Fibroblast of peridontal ligament (primary cell): Measurements from ENCODE around the gene TPST1.
"Not testable (repeated sequence)": the region's sequence is repeated elsewhere in the genome, so short reads cannot be mapped to it uniquely, and the experiment has no call there.

Experiments
- DNase-seq: peaks from one replicate; pipeline ENCODE4 v3.0.0-alpha.2; 2010; ENCODE audit errors: extremely low read depth

Gene TPST1

GRCh38 chr7:66283003-66283920 is 78.1 kb downstream of the TPST1 start:
- peak; percentile 85 for DNase-seq

DNA sequence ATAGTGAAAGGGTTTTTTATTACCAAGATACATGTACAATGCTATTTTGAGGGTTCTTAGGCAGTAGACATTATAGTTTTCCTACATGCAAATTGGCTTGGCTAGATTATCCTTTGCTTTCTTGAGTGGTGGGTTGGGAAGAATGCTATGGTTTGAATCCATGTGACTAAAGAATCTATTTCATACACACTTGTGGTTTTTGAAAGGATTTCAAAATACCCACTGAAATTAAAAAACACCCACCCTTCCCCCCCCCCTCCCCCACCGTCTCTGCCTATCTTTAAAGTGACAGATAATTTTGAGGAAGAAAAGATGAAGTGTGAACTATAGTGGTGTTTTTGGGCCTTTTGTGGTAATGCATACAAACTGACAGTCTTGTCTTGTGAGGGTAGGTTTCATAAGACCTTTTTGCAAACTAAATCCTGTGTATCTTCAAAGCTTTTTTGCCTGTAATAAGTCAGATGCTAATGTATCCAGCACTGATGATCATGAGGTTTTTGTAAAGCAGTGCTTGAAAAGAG is 90.9 kb downstream of the TPST1 start:
- DNase-seq: peak; percentile 96

- DNase-seq: peak; percentile 91
Observed at GRCh38 chr7:66296557-66296956, 91.4 kb downstream of the TPST1 start.

GRCh38 chr7:66297579-66297978 is 92.4 kb downstream of the TPST1 start:
- DNase-seq: no peak

DNA sequence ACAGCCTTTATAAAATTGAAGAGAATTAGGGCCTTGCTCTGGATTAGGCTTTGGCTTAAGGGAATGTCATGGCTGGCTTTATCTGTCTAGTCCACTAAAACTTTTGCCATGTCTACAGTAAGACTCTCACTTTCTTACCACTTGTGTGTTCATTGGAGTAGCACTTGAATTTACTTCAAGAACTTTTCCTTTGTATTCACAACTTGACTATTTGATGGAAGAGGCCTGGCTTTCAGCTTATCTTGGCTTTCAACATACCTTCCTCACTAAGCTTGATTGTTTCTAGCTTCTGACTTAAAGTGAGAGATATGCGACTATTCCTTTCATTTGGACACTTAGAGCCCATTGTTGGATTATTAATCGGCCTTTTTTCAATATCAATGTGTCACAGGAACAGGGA is 96.1 kb downstream of the TPST1 start:
- DNase-seq: no peak

DNA sequence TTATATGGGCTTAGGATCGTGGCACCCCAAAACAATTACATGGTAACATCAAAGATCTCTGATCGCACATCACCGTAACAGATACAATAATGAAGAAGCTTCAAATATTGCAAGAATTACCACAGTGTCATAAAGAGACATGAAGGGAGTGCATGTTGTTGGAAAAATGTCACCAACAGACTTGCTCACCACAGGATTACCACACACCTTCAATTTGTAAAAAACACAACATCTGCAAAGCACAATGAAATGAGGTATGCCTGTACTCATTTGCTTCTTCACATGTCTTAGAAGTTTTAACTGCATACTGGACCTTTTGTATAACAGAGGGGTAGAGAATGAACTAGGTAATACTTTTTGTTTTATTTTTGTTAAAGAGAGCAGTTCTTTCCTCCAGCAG is 96.6 kb downstream of the TPST1 start:
- DNase-seq: no peak

DNA sequence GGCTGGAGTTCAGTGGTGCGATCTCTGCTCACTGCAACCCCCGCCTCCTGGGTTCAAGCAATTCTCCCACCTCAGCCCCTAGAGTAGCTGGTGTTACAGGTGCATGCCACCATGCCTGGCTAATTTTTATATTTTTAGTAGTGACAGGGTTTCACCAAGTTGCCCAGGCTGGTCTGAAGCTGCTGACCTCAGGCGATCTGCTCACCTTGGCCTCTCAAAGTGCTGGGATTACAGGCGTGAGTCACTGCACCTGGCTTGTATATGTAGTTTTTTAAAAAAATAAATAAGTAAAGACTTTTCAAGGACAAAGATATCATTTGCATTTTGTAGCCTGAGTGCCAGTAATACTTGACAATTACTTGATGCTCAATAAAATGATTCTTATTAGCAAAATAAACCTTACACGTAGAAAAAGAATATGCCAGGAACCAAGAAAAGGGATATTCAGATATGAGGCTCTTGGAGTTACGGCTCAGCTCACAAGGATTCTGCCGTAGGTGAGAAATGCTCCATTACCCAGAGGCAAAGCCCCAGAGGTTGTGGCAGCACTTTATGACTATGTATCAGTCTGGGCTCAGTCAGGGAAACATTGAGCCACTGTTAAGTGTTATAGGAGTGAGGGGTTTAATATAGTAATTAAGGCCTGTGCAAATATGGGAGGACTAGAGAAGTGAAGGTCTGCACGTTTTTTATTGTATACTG is 98.5 kb downstream of the TPST1 start:
- DNase-seq: no peak

DNA sequence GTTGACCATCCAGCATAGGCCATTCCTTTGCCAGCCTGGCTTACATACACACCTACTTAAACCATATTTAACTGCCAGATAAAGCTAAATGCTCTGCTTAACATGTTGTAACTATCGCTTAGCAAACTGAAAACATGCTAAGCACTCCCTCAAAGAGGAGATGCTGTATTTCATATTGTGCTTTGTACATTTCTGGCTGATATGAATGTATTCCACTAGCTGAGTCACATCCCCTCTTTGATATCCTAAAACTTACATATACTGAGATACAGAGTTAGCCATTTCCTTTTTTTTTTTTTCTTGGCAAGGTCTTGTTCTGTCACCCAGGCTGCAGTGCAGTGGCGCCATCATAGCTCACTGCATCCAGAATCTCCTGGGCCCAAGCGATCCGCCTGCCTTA is 99.4 kb downstream of the TPST1 start:
- DNase-seq: no peak

GRCh38 chr7:66306243-66306642 is 101.1 kb downstream of the TPST1 start:
- DNase-seq: no peak

DNA sequence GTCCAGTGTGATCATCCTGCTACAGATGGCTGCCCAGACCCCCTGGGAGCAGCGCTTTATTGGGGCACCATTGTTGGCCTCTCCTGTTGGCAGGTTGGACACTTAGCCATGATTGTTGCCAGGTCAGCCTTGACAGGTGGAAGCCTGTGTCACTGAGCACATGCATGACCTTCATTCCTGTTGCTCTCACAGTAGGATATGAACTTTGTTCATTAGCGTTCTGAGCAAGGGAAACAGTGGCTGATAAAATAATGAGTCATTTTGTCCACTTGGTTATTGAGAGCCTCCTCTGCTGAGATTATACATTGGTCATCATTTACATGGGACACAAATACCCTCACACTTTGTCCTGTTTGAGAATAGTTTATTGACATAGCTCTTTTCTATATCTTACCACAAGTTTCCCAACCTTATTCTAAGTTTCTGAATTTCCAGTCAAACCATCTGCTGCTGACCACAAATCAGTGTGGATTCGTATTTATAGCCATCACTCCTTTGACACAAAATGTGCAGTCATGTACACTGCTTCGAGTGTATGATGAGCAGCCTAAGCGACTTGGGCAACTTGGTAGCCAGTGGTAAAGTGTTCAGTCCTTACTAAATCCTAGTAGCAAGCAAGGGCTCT is 102.6 kb downstream of the TPST1 start:
- peak; percentile 77 for DNase-seq

GRCh38 chr7:66308411-66308810 is 103.3 kb downstream of the TPST1 start:
- no peak for DNase-seq

- no peak for DNase-seq
Observed at GRCh38 chr7:66310620-66311019, 105.5 kb downstream of the TPST1 start.

DNA sequence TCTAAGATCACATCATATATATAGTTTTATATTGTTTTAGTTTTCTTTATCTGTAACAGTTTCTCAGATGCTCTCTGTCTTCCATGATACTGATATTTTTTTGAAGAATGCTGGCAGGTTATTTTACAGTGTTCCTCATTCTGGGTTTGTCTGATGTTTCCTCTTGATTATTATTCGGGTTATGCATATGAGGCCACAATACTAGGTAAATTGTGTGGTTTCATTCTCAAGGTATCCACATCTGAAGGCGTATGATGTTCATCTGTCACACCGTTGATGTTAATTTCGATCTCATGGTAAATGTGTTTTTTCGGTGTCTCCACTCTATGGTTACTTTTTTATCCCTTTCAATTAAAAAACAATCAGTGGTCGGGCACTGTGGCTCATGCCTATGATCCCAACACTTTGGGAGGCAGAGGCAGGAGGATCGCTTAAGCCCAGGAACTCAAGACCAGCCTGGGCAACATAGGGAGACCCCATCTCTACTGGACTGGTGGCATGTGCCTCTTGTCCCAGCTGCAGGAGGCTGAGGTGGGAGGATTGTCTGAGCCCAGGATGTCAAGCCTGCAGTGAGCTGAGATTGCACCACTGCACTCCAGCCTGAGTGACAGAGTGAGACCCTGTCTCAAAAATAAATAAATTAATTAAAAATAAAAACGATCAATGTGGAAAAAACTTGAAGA is 108.9 kb downstream of the TPST1 start:
- no peak for DNase-seq

DNA sequence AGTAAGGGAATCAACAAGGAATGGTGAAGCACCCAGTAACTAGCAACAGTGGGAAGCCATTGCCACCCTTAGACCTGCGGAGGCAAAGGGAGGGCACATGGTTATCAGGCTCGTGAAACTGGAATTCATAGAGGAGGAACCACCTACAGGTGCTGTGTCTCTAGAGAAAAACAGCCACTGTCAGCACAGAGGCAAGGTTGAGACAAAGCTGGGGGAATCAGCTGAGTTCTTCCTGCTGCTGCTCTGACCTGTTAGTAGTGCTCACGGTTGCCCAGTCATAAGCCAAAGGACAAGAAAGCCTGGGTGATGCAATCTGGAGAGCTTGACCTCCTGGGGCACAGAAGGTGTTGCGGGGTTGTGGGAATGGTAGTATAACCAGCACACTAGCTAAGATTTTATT is 110.1 kb downstream of the TPST1 start:
- no peak for DNase-seq

DNA sequence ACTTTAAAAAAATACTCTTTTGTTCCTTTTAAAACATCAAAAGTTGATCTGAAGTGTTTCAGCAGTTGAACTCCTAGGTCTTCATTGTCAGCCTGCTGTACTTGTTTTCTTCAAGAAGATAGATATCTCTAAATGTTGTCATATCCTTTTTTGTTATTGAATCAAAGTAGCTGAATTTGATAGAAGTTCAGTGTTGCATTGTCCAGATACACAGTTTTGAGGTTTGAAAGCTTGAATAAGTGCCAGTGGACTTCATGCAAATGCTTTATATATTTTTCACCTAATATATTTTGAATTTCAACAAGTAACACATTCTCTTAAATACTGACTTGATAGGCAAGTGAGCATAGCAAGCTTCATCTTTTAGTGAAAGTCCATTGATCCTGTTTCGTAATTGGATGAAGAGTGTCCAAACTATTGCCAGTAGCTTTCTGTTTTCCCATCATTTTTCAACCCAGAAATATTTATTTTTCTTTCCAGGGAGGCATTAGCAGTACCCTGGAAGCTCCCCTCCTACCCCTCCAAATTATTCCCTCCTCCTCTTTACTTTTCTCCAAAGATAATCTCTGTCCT is 114.4 kb downstream of the TPST1 start:
- no peak for DNase-seq

DNA sequence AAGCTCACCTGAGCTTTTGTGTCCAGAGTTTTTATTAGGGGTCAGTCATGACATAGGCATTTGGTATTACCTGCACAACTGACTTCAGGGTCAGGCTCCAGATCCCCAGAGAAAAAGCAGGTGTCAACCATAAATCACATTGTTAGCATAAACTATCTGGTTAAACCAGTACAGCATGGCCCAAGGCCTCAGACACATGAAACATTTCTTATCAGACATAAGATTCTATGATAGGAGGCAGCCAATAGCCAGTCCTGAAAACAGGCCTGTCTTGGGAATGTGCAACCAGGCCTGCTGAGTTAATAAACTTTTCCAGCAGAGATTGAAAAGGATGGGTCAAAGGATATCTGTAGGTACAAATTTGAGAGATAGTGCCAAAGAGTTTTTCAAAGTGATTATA is 116.1 kb downstream of the TPST1 start:
- DNase-seq: no peak

DNA sequence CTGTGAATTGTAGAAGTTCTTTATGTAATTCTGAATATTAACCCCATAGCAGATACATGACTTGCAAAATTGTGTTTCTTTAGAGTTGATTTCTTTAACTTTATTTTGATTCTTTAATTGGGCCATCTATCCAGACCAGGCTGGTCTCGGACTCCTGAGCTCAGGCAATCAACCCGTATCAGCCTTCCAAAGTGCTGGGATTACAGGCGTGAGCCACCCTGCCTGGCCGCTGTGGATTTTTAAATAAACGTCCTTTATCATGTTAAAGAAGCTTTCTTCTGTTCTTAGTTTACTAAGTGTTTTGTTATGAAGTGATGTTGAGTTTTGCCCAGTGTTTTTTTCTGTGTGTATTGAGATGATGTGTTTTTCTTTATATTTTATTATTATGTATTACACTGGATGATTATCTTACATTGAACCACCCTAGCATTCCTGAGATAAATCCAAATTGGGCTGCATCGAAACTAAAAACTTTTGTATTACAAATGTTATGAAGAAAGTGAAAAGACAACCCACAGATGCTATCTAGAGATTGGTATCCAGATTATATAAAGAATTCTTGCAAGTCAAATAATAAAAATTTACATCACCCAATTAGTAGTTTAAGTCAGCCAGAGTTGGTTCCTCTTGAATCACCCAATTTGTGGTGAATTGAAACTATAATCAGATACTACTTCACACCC is 118.1 kb downstream of the TPST1 start:
- DNase-seq: no peak

DNA sequence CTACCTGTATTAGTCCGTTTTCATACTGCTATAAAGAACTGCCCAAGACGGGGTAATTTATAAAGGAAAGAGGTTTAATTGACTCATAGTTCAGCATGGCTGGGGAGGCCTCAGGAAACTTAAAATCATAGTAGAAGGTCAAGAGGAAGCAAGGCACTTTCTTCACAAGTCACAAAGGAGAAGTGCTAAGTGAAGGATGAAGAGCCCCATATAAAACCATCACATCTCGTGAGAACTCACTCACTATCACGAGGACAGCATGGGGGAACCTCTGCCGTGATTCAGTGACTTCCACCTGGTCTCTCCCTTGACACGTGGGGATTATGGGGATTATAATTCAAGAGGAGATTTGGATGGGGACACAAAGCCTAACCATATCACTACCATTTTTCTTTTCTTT is 119.9 kb downstream of the TPST1 start:
- not testable (repeated sequence) for DNase-seq

DNA sequence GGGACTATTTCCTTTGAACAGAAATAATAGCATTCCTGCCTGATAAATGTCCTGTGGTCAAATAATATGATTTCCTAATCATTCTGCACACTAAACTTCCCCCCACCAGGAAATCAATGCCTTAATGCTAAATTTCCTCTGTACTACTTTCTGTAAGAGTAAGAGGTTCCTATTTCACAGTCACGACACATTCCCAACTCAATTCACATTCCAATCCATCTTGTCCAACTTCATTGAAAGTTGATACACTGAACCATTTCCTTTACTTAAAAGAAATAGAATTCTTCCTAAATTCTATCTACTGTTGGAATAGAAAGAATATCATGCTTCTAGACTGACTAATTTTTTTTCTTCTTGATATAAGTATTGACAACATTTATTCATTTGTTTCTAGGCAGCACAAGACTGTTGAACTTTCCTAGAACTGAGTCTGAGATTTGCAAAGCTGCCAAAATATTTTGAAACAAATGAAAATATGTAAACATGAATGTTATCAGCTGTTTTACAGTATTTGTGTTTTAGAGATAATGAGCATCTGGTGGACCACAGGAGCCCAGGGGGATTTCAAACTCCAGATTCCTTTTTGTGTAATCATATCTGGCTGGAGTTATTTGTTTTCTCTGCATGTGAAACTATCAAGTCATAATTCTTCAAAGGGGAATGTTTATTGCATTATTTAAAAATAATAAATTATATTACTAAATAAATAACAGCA is 121.5 kb downstream of the TPST1 start:
- DNase-seq: peak; percentile 99

- DNase-seq: peak; percentile 35
Observed at GRCh38 chr7:66330961-66331360, 125.8 kb downstream of the TPST1 start.
